Esophagus (tissue), 2 donors: ENCODE data around the gene IKZF4. TPM values are rescaled to one million over a fixed set of nuclear protein-coding genes. Genes with fewer than 3 reads are reported as not detected.
A peak's percentile ranks its signal among the peaks of the same experiment; 100 is the strongest.
"Not testable (repeated sequence)": the region's sequence is repeated elsewhere in the genome, so short reads cannot be mapped to it uniquely, and the experiment has no call there.

Source experiments
- H3K27ac ChIP-seq, 2 donors: one replicate each; pipeline ENCODE4 v1.5.1; 2013; ENCODE audit warnings: low read depth in 2 of 2, mild to moderate bottlenecking in 2 of 2, inconsistent platforms in 1 of 2, low read length in 1 of 2, moderate library complexity in 1 of 2
- H3K27me3 ChIP-seq, 2 donors: one replicate each; pipeline ENCODE4 v1.6.1; 2013; ENCODE audit warnings: low read length in 2 of 2, control low read depth in 1 of 2, mild to moderate bottlenecking in 1 of 2; ENCODE audit not compliant: insufficient read depth in 2 of 2, control insufficient read depth in 1 of 2
- H3K36me3 ChIP-seq, 2 donors: one replicate each; pipeline ENCODE4 v1.6.1; 2013; ENCODE audit warnings: low read length in 1 of 2; ENCODE audit not compliant: control insufficient read depth in 2 of 2, insufficient read depth in 2 of 2
- H3K4me1 ChIP-seq, 2 donors: one replicate each; pipeline ENCODE4 v1.6.1; 2013; ENCODE audit warnings: low read length in 1 of 2; ENCODE audit not compliant: control insufficient read depth in 2 of 2, insufficient read depth in 2 of 2
- H3K4me3 ChIP-seq, 2 donors: one replicate each; pipeline ENCODE4 v1.5.1; 2013; ENCODE audit warnings: low read length in 2 of 2, mild to moderate bottlenecking in 2 of 2, low read depth in 1 of 2, moderate library complexity in 1 of 2
- H3K9me3 ChIP-seq, 2 donors: one replicate each; pipeline ENCODE4 v1.6.1; 2013; ENCODE audit warnings: mild to moderate bottlenecking in 2 of 2, low read depth in 1 of 2, low read length in 1 of 2, moderate library complexity in 1 of 2; ENCODE audit not compliant: control insufficient read depth in 2 of 2, insufficient read depth in 1 of 2
- WGBS, 2 donors: extraction: QIAGEN DNeasy Blood & Tissue Kit; methylation state at CpG; one replicate each; pipeline ENCODE4 v1.1.7; 2013; 5-methylcytosine and 5-hydroxymethylcytosine counted together
- polyA plus RNA-seq, 2 donors: library from polyadenylated mRNA; stranded (reverse); fragments of 200-250 nt; gene quantifications; one replicate each; pipeline ENCODE4 v1.2.3, GENCODE V29; 2013
- donor health status: healthy with polysubstance abuse.
- donor health status: Bipolar disorder and iron deficiency.

The IKZF4 gene
- polyA plus RNA-seq, 2 donors = 1.5 TPM

DNA sequence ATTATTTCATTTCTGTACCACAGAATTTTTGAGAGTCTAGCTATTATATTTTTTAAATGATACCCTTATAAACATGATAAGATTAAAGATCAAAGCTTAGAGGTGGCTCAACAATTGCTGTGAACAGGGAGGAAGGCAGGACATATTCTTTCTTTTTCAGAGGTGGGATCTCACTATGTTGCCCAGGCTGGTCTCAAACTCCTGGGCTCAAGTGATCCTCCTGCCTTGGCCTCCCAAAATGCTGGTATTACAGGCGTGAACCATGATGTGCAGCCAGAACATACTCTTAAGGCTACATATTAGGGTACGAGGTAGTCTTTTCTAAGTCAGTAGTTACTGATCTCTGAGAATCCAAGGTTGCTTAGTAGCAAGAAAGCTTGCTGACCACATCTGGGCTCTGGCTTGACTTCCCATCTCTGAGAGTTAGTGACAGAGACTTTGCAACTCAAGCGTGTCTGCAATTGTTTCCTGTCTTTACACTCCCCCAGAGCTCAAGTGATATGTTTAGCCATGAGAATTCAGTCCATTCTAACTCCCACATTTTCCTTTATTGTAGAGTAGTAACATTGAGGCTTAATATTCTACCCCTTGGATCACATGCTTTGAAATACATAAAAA is 38.4 kb upstream of the IKZF4 start:
- Histone ChIP-seq H3K4me1 (no peaks in the 10 kb centered on the region), H3K27ac (no peak overlapping the region), H3K9me3 (no peaks in the 10 kb centered on the region), H3K4me3 (no peak overlapping the region), H3K36me3 (peaks cover 0 to 11% of the 10 kb centered on the region in 2 donors), H3K27me3 (no peaks in the 10 kb centered on the region)
- WGBS, 2 donors = 80 to 81% methylated on average over 3 of the region's 3 CpGs

DNA sequence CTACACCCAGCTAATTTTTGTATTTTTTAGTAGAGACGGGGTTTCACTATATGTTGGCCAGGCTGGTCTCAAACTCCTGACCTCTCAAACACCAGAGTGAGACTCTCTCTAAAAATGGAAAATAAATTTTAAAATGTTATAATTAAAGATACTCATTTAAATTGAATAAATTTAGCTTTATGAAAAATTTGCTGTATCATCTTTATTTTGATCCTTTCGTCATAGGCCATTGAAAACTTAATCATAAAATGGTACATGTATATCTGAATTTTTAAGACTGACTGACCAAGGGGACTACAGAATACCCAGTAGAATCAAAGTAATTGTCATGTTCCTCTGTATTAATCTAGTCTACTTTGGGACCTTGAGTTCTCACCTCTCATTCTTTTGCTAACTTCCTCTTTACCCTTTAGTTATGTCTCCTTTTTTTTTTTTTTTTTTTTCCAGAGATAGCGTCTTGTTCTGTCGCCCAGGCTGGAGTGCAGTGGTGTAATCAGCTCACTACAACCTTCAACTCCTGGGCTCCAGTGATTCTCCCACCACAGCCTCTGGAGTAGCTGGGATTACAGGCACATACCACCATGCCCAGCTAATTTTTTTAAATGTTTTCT is 37.5 kb upstream of the IKZF4 start:
- Histone ChIP-seq H3K4me3 (no peak overlapping the region), H3K27ac (no peak overlapping the region), H3K4me1 (no peaks in the 10 kb centered on the region), H3K9me3 (no peaks in the 10 kb centered on the region), H3K36me3 (peaks cover 0 to 11% of the 10 kb centered on the region in 2 donors), H3K27me3 (no peaks in the 10 kb centered on the region)
- 80 to 85% methylated on average over 4 of the region's 4 CpGs for WGBS, 2 donors

DNA sequence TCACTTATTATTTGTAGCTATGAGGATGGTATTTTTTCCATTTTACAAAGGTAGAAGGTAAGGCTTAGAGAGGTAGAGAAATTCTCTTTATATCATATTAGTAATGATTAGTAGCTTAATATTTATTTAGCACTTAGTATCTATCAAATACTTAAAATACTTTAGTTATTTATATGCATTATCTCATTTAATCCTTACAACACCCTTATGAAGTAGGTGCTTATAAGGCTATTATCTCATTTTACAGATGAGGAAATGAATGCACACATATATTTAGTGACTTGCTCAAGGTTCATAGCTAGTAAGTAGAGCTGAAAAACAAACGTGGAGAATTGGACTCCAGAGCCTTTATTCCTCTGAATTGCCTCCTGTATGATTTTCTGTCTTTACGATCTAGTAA is 36.0 kb upstream of the IKZF4 start:
- H3K27ac ChIP-seq = no peak overlapping the region
- H3K4me1 ChIP-seq = no peaks in the 10 kb centered on the region
- no peak overlapping the region for H3K4me3 ChIP-seq
- H3K36me3 ChIP-seq = peaks cover 3 to 13% of the 10 kb centered on the region in 2 donors
- no peaks in the 10 kb centered on the region for H3K9me3 ChIP-seq
- H3K27me3 ChIP-seq = no peaks in the 10 kb centered on the region
- 63 to 78% methylated on average over 2 of the region's 2 CpGs for WGBS, 2 donors

DNA sequence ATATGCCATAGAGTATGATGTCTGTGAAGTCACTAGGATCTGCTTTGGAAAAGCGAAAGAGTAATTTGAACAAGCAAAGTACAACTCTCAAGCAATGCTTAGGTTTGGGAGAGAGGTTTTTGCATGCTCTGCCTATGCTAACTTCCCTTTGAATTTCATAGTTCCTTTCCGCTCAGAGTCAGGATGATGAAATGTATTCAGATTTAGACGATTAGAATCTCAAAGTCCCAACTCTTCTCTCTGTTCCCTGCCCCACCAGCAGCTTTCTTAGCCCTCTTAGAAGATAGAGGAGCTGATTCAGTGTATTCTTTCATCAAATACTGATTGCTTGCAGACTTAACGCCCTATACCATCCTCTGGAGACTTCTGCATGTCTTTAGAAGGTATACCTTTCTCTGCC is 35.5 kb upstream of the IKZF4 start:
- Histone ChIP-seq H3K4me1 (no peaks in the 10 kb centered on the region), H3K27me3 (no peaks in the 10 kb centered on the region), H3K36me3 (peaks cover 4 to 15% of the 10 kb centered on the region in 2 donors), H3K27ac (no peak overlapping the region), H3K9me3 (no peaks in the 10 kb centered on the region), H3K4me3 (no peak overlapping the region)
- WGBS, 2 donors = 86% methylated on average over 4 of the region's 4 CpGs

DNA sequence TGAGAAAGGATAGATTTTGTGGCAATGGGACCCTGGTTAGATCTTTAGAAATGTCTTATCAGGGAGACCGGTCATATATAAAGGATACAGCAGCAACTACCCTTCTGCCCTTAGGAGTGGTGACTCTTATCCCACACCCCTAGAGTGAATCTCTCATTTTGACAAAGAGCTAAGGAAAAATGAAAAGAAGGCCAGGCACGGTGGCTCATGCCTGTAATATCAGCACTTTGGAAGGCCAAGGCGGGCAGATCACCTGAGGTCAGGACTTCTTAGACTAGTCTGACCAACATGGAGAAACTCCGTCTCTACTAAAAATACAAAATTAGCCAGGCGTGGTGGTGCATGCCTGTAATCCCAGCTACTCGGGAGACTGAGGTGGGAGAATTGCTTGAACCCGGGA is 34.9 kb upstream of the IKZF4 start:
- H3K36me3 ChIP-seq = peaks cover 7 to 19% of the 10 kb centered on the region in 2 donors
- 91 to 94% methylated on average over 7 of the region's 7 CpGs for WGBS, 2 donors
- H3K4me1 ChIP-seq, H3K9me3 ChIP-seq, H3K4me3 ChIP-seq, H3K27me3 ChIP-seq, H3K27ac ChIP-seq: not testable (repeated sequence)

DNA sequence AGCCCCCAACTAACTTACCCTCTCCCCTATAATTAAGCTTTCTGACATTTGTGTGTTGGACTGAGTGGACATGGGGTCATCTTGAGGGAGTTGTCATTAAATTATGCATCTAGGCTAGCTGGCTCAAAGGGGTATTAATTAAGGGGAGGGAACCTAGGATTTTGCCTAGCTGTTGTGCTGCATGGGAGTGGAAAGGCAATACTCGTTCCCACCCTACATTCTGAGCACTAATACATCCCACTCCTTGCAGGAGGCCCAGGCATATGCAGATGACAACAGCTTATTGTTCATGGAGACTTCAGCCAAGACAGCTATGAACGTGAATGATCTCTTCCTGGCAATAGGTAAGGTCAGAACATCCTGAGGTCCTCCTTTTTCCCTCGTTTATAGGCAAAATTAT is 29.7 kb upstream of the IKZF4 start:
- Histone ChIP-seq H3K27me3 (no peaks in the 10 kb centered on the region), H3K4me3 (no peak overlapping the region), H3K9me3 (no peaks in the 10 kb centered on the region), H3K27ac (no peak overlapping the region), H3K4me1 (no peaks in the 10 kb centered on the region), H3K36me3 (peaks cover 23 to 39% of the 10 kb centered on the region in 2 donors)
- 86 to 91% methylated on average over 3 of the region's 3 CpGs for WGBS, 2 donors

DNA sequence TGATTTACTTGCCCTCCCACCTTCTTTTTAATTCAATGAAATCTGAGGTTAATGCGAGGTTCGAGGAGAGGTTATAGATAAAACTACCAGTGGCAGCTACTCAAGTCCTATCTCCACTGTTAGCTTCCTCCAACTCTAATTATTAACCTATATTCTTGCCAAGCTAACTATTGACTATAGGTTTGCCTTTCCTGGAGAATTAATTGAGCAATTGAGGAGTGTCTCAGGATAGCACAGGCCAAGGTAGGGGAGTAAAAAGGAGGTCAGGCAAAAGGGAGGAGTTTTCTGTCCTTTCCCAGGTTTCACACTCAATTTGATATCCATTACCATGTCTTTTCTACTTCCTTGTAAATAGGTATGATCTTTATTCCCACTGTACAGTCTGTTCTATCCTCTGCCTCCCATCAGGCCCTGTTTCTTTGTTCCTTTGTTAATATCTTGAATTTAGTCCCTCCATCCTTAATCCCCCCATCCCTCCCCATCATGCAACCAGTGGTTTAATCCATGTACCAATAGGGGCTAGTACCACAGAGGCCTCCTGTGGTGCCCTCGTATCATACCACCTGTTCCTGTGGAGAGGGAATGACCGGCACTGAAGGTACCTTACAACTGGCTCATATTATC is 27.5 kb upstream of the IKZF4 start:
- H3K27me3 ChIP-seq = no peaks in the 10 kb centered on the region
- H3K4me1 ChIP-seq = peaks cover under 1 to 7% of the 10 kb centered on the region in 2 donors
- H3K36me3 ChIP-seq = peaks cover 23 to 39% of the 10 kb centered on the region in 2 donors
- whole genome bisulfite sequencing, 2 donors = 80 to 89% methylated on average over 4 of the region's 4 CpGs
- peak overlapping the region in 1 of 2 donors; percentile 11 for H3K27ac ChIP-seq
- no peaks in the 10 kb centered on the region for H3K9me3 ChIP-seq
- H3K4me3 ChIP-seq = no peak overlapping the region

DNA sequence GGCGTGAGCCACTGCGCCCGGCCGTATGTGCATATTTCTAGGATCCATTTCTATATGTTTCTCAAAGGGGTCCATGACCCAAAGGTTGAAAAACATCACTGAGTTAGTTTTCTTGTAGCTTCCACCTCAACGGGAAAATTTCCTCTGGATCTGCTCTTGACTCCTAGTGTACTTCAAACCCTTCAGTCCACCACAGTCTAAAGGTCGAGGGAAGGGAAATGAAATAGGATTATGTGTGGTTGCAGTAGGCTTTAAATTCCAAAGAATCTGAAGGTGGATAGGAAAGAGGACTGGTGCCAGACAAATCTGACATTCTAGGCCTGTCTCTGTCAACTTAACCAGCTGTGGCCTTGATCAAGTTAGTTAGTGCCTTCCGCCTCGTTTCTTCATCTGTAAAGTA is 25.5 kb upstream of the IKZF4 start:
- Histone ChIP-seq H3K27ac (no peak overlapping the region), H3K4me3 (no peak overlapping the region), H3K27me3 (no peaks in the 10 kb centered on the region), H3K36me3 (peaks cover 19 to 31% of the 10 kb centered on the region in 2 donors), H3K4me1 (peaks cover 2 to 8% of the 10 kb centered on the region in 2 donors), H3K9me3 (no peaks in the 10 kb centered on the region)
- 76 to 78% methylated on average over 8 of the region's 8 CpGs for WGBS, 2 donors

DNA sequence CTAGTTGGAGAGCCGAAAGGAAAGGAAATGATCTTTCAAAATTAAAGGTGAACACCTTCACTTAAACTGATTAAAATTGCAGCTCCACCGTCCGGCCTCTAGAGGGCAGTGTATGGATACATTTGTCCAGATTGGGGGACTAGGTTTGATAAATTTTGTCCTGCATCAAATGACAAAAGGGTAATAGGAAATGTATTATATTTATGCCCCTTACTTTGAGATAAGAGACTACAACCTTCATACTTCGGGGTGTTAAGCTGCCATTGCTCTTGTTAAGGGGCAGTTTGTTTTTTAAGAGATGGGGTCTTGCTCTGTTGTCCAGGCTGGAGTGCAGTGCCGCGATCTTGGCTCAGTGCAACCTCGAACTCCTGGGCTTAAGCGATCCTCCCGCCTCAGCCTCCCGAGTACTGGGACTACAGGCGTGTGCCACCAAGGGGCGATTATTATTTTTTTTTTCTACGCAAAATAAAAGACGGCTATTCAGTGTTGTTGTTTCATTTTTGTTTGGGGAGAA is 24.6 kb upstream of the IKZF4 start:
- H3K27ac ChIP-seq = peak overlapping the region; percentile 68 to 92
- H3K9me3 ChIP-seq = no peaks in the 10 kb centered on the region
- H3K27me3 ChIP-seq = no peaks in the 10 kb centered on the region
- peak overlapping the region in 1 of 2 donors; percentile 70 for H3K4me3 ChIP-seq
- H3K4me1 ChIP-seq = peaks cover 2 to 8% of the 10 kb centered on the region in 2 donors
- peaks cover 13 to 23% of the 10 kb centered on the region in 2 donors for H3K36me3 ChIP-seq
- 23 to 25% methylated on average over 14 of the region's 14 CpGs for WGBS, 2 donors
